Smooth muscle cell (in vitro differentiated cells): ENCODE measurements around the gene SH3GL1. TPM values are rescaled to one million over a fixed set of nuclear protein-coding genes. Genes with fewer than 3 reads are reported as not detected.

Source experiments
- DNase-seq: peaks from one replicate; lab custom pipeline; 2025; ENCODE audit not compliant: unreplicated experiment; lab: John Stamatoyannopoulos, UW
- H2AFZ ChIP-seq: fragments of 200-600 bp; sonication (generic); 2 replicates; pipeline ENCODE4 v1.6.0; 2016; ENCODE audit warnings: antibody characterized with exemption, low read depth, mild to moderate bottlenecking
- H3F3A ChIP-seq: fragments of 200-600 bp; sonication (generic); 2 replicates; pipeline ENCODE4 v1.6.0; 2017; ENCODE audit warnings: antibody characterized with exemption, low read depth
- H3K27ac ChIP-seq: fragments of 200-600 bp; sonication (generic); 2 replicates; pipeline ENCODE4 v1.5.1; 2016; ENCODE audit warnings: low read depth, mild to moderate bottlenecking
- H3K27me3 ChIP-seq: fragments of 200-600 bp; sonication (generic); 2 replicates; pipeline ENCODE4 v1.6.1; 2016; ENCODE audit warnings: low read depth, mild to moderate bottlenecking
- H3K36me3 ChIP-seq: fragments of 200-600 bp; sonication (generic); 2 replicates; pipeline ENCODE4 v1.5.1; 2016; ENCODE audit warnings: low read depth
- H3K4me1 ChIP-seq: fragments of 200-600 bp; sonication (generic); 2 replicates; pipeline ENCODE4 v1.5.1; 2016; ENCODE audit warnings: low read depth
- H3K4me2 ChIP-seq: fragments of 200-600 bp; sonication (generic); 2 replicates; pipeline ENCODE4 v1.6.0; 2016; ENCODE audit warnings: mild to moderate bottlenecking
- H3K4me3 ChIP-seq: fragments of 200-600 bp; sonication (generic); 2 replicates; pipeline ENCODE4 v1.5.1; 2016; ENCODE audit warnings: mild to moderate bottlenecking
- H3K79me2 ChIP-seq: fragments of 200-600 bp; sonication (generic); 2 replicates; pipeline ENCODE4 v1.6.0; 2016; ENCODE audit warnings: low read depth, mild to moderate bottlenecking
- H3K9ac ChIP-seq: fragments of 200-600 bp; sonication (generic); 2 replicates; pipeline ENCODE4 v1.6.0; 2016; ENCODE audit warnings: low read depth
- H3K9me3 ChIP-seq: fragments of 200-600 bp; sonication (generic); replicated peaks from 2 replicates; pipeline ENCODE4 v1.5.1; 2016; ENCODE audit warnings: low read depth
- H4K20me1 ChIP-seq: fragments of 200-600 bp; sonication (generic); 2 replicates; pipeline ENCODE4 v1.6.0; 2016; ENCODE audit warnings: low read depth
- WGBS: methylation state at CpG from one replicate; pipeline ENCODE4 v1.1.7; 2016; ENCODE audit warnings: low lambda C conversion rate; 5-methylcytosine and 5-hydroxymethylcytosine counted together
- polyA plus RNA-seq: library from polyadenylated mRNA; unstranded; fragments of >200 nt; fragmentation: Nextera tagmentation; extraction: Ambion mirVana; gene quantifications from 2 replicates; pipeline ENCODE4 v1.2.1, GENCODE V29; 2016
- total RNA-seq: library from RNA; depleted of rRNA; stranded (reverse); fragments of >200 nt; gene quantifications from 2 replicates; pipeline ENCODE4 v1.2.3, GENCODE V29; 2014
- TF ChIP-seq, protein P1 (sequence below): fragments of 200-600 bp; sonication (generic); IDR thresholded peaks from 2 replicates; pipeline ENCODE4 v1.5.1; 2017; ENCODE audit warnings: borderline replicate concordance, mild to moderate bottlenecking, antibody characterized with exemption; ENCODE audit not compliant: insufficient read depth, poor library complexity, severe bottlenecking

SH3GL1 gene
- total and polyA plus RNA-seq, 2 experiments from 2014 or later: 52.9 to 120 TPM

DNA sequence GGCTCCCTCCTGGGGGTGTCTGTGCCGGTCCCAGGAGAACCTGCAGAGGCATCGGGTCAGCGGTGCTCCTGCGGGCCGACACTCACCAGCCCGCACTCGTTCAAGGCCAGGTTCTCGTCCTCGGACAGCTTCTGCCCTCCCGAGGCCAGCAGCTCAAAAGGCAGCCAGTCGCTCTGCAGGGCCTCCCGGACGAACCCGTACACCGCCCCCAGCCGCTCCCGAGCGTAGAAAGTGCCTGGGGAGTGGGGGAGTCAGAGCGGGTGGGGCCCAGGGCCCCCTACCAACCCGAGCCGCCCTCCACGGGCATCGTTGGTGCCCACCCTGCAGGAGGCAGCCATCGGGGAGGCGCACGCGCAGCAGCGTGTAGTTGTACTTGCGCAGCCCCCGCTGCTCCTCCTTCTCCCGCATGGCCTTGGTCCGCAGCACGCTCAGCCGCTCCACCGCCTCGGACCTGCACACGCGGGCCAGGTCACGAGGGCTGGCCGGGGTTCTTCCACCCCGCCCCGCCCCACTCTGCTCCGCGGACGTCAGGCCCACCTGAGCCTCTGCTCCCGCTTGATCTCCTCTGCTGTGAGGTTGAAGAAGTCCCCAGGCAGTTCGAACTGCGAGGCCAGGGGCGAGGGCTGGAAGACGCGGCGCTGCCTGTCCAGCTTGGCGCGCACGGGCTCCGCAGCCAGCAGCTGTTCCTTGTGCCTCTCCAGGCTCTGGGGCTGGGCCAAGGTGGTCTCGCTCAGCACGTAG is 45.8 kb upstream of the SH3GL1 start:
- Histone ChIP-seq H3K27me3 (no peaks in the 10 kb centered on the region), H3K36me3 (no peaks in the 10 kb centered on the region), H4K20me1 (peaks cover 30% of the 10 kb centered on the region), H2AFZ (no peak overlapping the region), H3K9ac (no peak overlapping the region), H3K4me1 (no peaks in the 10 kb centered on the region), H3K79me2 (no peaks in the 10 kb centered on the region), H3K4me2 (no peak overlapping the region), H3K4me3 (no peak overlapping the region), H3K9me3 (no peaks in the 10 kb centered on the region), H3F3A (no peaks in the 10 kb centered on the region), H3K27ac (no peak overlapping the region)
- WGBS: 95% methylated on average over 58 of the region's 58 CpGs
- TF ChIP-seq, protein P1, sequence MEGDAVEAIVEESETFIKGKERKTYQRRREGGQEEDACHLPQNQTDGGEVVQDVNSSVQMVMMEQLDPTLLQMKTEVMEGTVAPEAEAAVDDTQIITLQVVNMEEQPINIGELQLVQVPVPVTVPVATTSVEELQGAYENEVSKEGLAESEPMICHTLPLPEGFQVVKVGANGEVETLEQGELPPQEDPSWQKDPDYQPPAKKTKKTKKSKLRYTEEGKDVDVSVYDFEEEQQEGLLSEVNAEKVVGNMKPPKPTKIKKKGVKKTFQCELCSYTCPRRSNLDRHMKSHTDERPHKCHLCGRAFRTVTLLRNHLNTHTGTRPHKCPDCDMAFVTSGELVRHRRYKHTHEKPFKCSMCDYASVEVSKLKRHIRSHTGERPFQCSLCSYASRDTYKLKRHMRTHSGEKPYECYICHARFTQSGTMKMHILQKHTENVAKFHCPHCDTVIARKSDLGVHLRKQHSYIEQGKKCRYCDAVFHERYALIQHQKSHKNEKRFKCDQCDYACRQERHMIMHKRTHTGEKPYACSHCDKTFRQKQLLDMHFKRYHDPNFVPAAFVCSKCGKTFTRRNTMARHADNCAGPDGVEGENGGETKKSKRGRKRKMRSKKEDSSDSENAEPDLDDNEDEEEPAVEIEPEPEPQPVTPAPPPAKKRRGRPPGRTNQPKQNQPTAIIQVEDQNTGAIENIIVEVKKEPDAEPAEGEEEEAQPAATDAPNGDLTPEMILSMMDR: no peak
- no peak for DNase-seq

DNA sequence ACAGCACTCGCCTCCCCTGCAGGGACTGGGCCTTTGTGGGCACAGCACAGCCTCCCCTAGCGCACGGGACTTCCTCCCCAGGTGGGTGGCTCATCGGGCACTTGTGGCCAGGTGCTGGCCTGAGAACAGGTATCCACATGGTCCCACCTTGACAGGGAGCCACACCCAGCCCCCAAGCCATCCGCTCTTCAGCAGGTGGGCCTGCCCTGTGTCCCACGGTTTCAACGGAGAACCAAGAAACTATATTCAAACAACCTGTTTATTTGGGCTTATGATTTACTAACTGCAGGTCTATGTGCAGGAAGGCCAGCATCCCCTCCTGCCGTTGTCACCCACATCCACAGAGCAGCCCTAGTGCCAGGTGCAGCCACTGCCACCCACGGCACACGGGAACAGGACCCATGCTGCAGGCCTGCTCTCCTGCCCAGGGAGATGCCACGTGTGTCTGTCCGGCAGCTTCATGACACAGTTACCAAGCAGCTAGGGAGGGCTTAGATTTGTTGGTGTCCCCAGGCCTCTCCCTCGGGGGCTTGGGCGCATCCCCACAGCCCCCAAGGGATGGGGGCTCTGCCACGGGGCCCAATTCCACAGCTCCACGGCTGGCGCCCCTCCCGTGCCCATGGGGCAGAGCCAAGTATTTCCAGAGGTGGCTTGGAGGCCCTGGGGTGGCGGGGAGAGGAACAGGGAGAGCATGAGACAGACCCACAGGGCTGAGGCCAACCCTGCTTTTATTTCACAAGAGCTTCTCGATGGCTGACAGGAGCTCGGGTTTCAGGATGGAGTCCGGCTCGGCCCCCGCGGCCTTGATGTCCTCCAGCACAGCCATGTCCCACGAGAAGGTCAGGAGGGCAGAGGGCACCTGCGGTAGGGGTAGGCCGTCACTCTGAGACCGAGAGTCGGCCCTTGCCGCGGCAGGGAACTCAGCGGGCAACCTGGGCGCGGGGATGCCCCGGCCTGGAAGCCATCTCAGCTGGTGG is 44.7 kb upstream of the SH3GL1 start:
- H3K36me3 ChIP-seq: no peaks in the 10 kb centered on the region
- 93% methylated on average over 36 of the region's 36 CpGs for WGBS
- H3K4me2 ChIP-seq: no peak overlapping the region
- no peaks in the 10 kb centered on the region for H3F3A ChIP-seq
- no peak overlapping the region for H2AFZ ChIP-seq
- H3K4me1 ChIP-seq: no peaks in the 10 kb centered on the region
- no peaks in the 10 kb centered on the region for H3K27me3 ChIP-seq
- TF ChIP-seq, protein P1: no peak
- H3K27ac ChIP-seq: no peak overlapping the region
- no peak overlapping the region for H3K9ac ChIP-seq
- no peak for DNase-seq
- no peaks in the 10 kb centered on the region for H3K79me2 ChIP-seq
- no peak overlapping the region for H3K4me3 ChIP-seq
- no peaks in the 10 kb centered on the region for H3K9me3 ChIP-seq
- H4K20me1 ChIP-seq: peaks cover 25% of the 10 kb centered on the region

GRCh38 chr19:4443966-4444764 is 43.8 kb upstream of the SH3GL1 start:
- Histone ChIP-seq H3K36me3 (no peaks in the 10 kb centered on the region), H3K4me2 (no peak overlapping the region), H3K79me2 (no peaks in the 10 kb centered on the region), H2AFZ (no peak overlapping the region), H3K27ac (no peak overlapping the region), H3K27me3 (no peaks in the 10 kb centered on the region), H3K4me3 (no peak overlapping the region), H3K4me1 (no peaks in the 10 kb centered on the region), H4K20me1 (peaks cover 17% of the 10 kb centered on the region), H3K9me3 (no peaks in the 10 kb centered on the region), H3F3A (no peaks in the 10 kb centered on the region), H3K9ac (no peak overlapping the region)
- 93% methylated on average over 20 of the region's 20 CpGs for WGBS
- no peak for DNase-seq
- TF ChIP-seq, protein P1: no peak
